CD4-positive, CD25-positive, alpha-beta regulatory T cell (primary cell): ENCODE measurements around the gene ACSS2. TPM values are rescaled to one million over a fixed set of nuclear protein-coding genes. Genes with fewer than 3 reads are reported as not detected.
A peak's percentile ranks its signal among the peaks of the same experiment; 100 is the strongest.

Experiments
- ATAC-seq, 2 donors: fragments of 150-1000 bp; cut with Tn5 transposase; one replicate each; pipeline ENCODE4 v1.10.0; 2021; ENCODE audit warnings: low read depth in 2 of 2, moderate number of reproducible peaks in 2 of 2, moderate library complexity in 1 of 2
- DNase-seq, 3 donors: peaks; one replicate each; pipeline versions ENCODE4 v3.0.0 to v3.0.0-alpha.2; 2012 to 2022; ENCODE audit warnings: mixed read lengths in 1 of 3
- H3K27ac ChIP-seq: one replicate; pipeline ENCODE4 v1.7.0; 2013; ENCODE audit warnings: mild to moderate bottlenecking, low read length; ENCODE audit not compliant: insufficient read depth, poor library complexity, severe bottlenecking
- H3K27me3 ChIP-seq: one replicate; pipeline ENCODE4 v1.7.0; 2013; ENCODE audit warnings: low read length; ENCODE audit not compliant: control insufficient read depth, insufficient read depth
- H3K36me3 ChIP-seq: one replicate; pipeline ENCODE4 v1.7.0; 2013; ENCODE audit warnings: mild to moderate bottlenecking, low read length, moderate library complexity; ENCODE audit not compliant: control insufficient read depth, insufficient read depth
- H3K4me1 ChIP-seq: 2 replicates; pipeline ENCODE4 v1.7.0; 2013; ENCODE audit warnings: mild to moderate bottlenecking, low read length; ENCODE audit not compliant: insufficient read depth, control insufficient read depth, poor library complexity, severe bottlenecking
- H3K4me3 ChIP-seq: one replicate; pipeline ENCODE4 v1.7.0; 2013; ENCODE audit warnings: low read depth, mild to moderate bottlenecking, low read length, moderate library complexity
- H3K9me3 ChIP-seq, 2 experiments: 1 replicate in 1 of 2; 2 replicates in 1 of 2; pipeline ENCODE4 v1.7.0; 2013; ENCODE audit warnings: low read length in 2 of 2, mild to moderate bottlenecking in 1 of 2, moderate library complexity in 1 of 2; ENCODE audit not compliant: control insufficient read depth in 2 of 2
- H3K27ac Mint-ChIP-seq, 3 donors: one replicate each; pipeline ENCODE4 v1.8.0; 2020 to 2022; ENCODE audit warnings: mild to moderate bottlenecking in 3 of 3, mixed read lengths in 3 of 3, moderate library complexity in 2 of 3
- H3K27me3 Mint-ChIP-seq: one replicate; pipeline ENCODE4 v1.8.0; 2022; ENCODE audit warnings: mild to moderate bottlenecking, mixed read lengths
- H3K36me3 Mint-ChIP-seq: one replicate; pipeline ENCODE4 v1.8.0; 2020; ENCODE audit warnings: mixed read lengths
- H3K4me1 Mint-ChIP-seq, 4 donors: one replicate each; pipeline ENCODE4 v1.8.0; 2020 to 2022; ENCODE audit warnings: mixed read lengths in 4 of 4, mild to moderate bottlenecking in 1 of 4
- H3K4me3 Mint-ChIP-seq, 4 donors: one replicate each; pipeline ENCODE4 v1.8.0; 2020 to 2022; ENCODE audit warnings: mild to moderate bottlenecking in 4 of 4, mixed read lengths in 4 of 4, moderate library complexity in 3 of 4
- H3K9me3 Mint-ChIP-seq, 7 donors: one replicate each; pipeline ENCODE4 v1.8.0; 2020 to 2022; ENCODE audit warnings: mixed read lengths in 7 of 7, mild to moderate bottlenecking in 3 of 7, moderate library complexity in 2 of 7
- polyA plus RNA-seq, 4 donors: library from polyadenylated mRNA; unstranded; fragments of 300-500 nt; fragmentation: Illumina TruSeq; gene quantifications; one replicate each; pipeline ENCODE4 v1.2.3, GENCODE V29; 2021
- total RNA-seq: library from RNA; stranded (reverse); gene quantifications from one replicate; pipeline ENCODE4 v1.2.3, GENCODE V29; 2022

Gene ACSS2
- total and polyA plus RNA-seq, 5 donors from 2014 or later = 8.8 to 14.1 (median 11.7) TPM

DNA sequence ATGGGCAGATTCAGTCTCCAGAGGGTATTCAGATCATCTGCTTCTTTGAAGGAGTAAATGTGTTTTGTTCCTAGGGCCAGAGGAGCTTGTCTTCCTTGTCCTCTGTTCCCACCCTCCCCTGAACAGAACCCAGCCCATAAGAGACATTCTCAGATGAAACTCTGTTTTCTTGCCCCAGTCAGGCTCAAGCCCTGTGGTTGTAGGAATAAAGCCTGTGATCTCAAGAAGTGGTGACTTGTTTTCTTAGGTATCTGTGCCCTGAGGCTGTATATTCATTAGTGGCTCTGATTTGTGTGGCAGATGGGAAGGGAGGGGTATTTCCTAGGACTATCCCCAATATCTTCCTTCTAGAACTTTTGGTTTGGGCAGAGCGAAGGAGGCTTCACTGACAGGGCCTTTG, 51.3 kb downstream of the ACSS2 start:
- Mint-ChIP-seq H3K27me3 (no peaks in the 10 kb centered on the region), H3K4me1 (peaks cover 0 to 3% (median 1%) of the 10 kb centered on the region in 4 donors), H3K4me3 (no peak overlapping the region), H3K27ac (peak overlapping the region in 1 of 3 donors; percentile 72), H3K36me3 (peaks cover 34% of the 10 kb centered on the region), H3K9me3 (peaks cover 0 to 1% (median 0%) of the 10 kb centered on the region in 7 donors)
- no peaks in the 10 kb centered on the region for H3K9me3 ChIP-seq
- H3K27ac ChIP-seq = no peak overlapping the region
- ATAC-seq (no peak), DNase-seq (no peak)
- no peak overlapping the region for H3K4me3 ChIP-seq
- no peaks in the 10 kb centered on the region for H3K27me3 ChIP-seq
- peaks cover 36% of the 10 kb centered on the region for H3K36me3 ChIP-seq
- no peaks in the 10 kb centered on the region for H3K4me1 ChIP-seq

DNA sequence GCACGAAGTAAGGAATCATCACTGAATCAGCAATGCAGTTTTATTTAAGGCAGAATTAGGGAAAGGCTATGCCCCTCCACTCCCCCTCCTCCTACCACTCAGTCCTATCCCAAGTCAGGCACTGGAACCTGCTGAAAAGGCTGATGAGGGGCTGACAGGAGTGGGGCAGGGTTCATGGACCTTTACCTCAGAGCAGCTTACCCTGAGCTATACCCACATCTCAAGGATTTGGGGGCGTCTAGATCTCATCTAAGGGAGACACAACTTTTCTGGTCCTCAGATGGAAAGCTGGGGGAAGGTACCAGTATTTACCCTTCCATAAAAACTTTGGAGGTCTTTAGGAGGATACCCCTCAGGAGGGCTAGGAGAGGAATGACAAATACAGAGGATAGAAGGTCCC, 52.0 kb downstream of the ACSS2 start:
- no peak for DNase-seq
- no peak for ATAC-seq
- Mint-ChIP-seq H3K27me3 (no peaks in the 10 kb centered on the region), H3K27ac (peak overlapping the region in 1 of 3 donors; percentile 72), H3K4me3 (no peak overlapping the region), H3K36me3 (peaks cover 41% of the 10 kb centered on the region), H3K9me3 (peaks cover 0 to 1% (median 0%) of the 10 kb centered on the region in 7 donors), H3K4me1 (peaks cover 0 to 3% (median 1%) of the 10 kb centered on the region in 4 donors)
- peaks cover 36% of the 10 kb centered on the region for H3K36me3 ChIP-seq
- H3K4me1 ChIP-seq = no peaks in the 10 kb centered on the region
- H3K27ac ChIP-seq = no peak overlapping the region
- H3K27me3 ChIP-seq = no peaks in the 10 kb centered on the region
- H3K9me3 ChIP-seq = no peaks in the 10 kb centered on the region
- no peak overlapping the region for H3K4me3 ChIP-seq

DNA sequence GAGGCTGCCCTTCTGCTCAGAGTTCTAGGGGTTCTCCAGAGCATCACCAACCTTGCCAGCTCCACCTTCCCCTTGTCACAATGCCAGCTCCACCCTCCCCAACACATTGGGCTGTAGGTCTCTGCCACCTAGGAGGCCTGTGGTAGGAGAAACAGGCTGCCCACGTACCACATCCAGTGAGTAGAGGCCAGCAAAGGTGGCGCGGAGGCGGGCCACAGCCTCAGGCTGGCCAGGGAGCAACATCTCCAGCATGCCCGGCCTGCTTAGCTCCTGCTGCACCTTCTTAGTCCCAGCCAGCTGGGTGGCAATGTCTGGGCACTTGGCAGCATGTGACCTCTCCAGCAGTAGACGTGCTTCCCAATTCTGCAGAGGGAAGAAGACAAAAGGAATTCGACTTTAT, 55.4 kb downstream of the ACSS2 start:
- Histone ChIP-seq H3K27me3 (no peaks in the 10 kb centered on the region), H3K4me1 (no peaks in the 10 kb centered on the region), H3K36me3 (peaks cover 41% of the 10 kb centered on the region), H3K27ac (no peak overlapping the region), H3K4me3 (no peak overlapping the region), H3K9me3 (no peaks in the 10 kb centered on the region)
- Mint-ChIP-seq H3K27ac (no peak overlapping the region), H3K4me3 (no peak overlapping the region), H3K27me3 (no peaks in the 10 kb centered on the region), H3K4me1 (peaks cover 0 to 2% (median 0%) of the 10 kb centered on the region in 4 donors), H3K9me3 (peaks cover 0 to 1% (median 0%) of the 10 kb centered on the region in 7 donors), H3K36me3 (peaks cover 51% of the 10 kb centered on the region)
- ATAC-seq (no peak), DNase-seq (no peak)

DNA sequence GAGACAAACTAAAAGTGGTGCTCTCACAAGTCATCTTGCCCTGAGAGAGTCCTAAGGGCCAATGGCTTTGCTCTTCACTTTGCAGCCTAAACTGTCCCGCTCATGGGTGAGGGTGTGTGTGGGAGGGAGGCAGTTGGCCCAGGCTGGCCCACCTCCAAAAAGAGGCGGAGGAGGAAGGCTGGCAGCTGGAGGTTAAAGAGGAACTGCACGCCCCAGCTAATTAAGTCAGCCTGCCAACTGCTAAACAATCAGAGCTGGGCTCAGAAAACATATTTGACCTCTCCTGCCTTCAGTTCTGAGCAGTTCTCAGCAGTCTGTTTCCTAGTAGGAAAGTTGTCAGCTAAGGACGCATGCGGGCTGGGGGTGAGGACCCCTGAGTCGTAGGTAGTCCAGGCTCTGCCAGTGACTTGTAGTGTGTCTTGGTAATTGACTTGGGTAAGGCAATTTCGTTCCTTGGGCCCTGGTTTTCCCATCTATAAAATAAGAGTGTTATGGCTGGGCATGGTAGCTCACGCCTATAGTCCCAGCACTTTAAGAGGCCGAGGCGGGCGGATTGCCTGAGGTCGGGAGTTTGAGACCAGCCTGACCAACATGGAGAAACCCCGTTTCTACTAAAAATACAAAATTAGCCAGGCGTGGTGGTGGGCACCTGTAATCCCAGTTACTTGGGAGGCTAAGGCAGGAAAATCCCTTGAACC, 62.2 kb downstream of the ACSS2 start:
- no peak overlapping the region for H3K27ac ChIP-seq
- H3K27me3 ChIP-seq = no peaks in the 10 kb centered on the region
- peaks cover 57% of the 10 kb centered on the region for H3K36me3 Mint-ChIP-seq
- no peaks in the 10 kb centered on the region for H3K27me3 Mint-ChIP-seq
- DNase-seq (no peak), ATAC-seq (no peak)
- H3K27ac Mint-ChIP-seq = peak overlapping the region in 1 of 3 donors; percentile 53
- no peaks in the 10 kb centered on the region for H3K4me1 ChIP-seq
- no peaks in the 10 kb centered on the region for H3K4me1 Mint-ChIP-seq
- H3K9me3 ChIP-seq = no peaks in the 10 kb centered on the region
- H3K4me3 Mint-ChIP-seq = no peak overlapping the region
- no peaks in the 10 kb centered on the region for H3K9me3 Mint-ChIP-seq
- no peak overlapping the region for H3K4me3 ChIP-seq
- H3K36me3 ChIP-seq = peaks cover 45% of the 10 kb centered on the region

DNA sequence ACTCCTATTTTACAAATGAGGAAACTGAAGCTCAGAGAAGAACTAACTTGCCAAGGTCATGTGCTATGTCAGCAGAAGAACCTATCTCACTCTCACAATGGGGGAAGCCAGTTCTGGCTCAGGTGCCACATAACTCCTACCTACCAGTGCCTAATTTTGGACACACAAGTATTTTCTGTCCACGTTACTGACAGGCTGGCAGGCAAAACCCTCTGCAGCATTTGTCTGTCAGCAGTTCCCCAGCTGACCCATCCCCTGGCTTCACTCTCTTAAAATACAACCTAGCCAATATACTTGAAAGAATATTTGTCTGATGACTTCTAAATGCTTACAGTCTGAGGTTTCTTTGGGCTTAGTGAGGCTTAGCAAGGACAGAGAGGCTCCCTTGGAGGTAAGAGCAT, 63.7 kb downstream of the ACSS2 start:
- Histone ChIP-seq H3K36me3 (peaks cover 51% of the 10 kb centered on the region), H3K4me3 (no peak overlapping the region), H3K27me3 (no peaks in the 10 kb centered on the region), H3K4me1 (no peaks in the 10 kb centered on the region), H3K27ac (no peak overlapping the region), H3K9me3 (no peaks in the 10 kb centered on the region)
- ATAC-seq (no peak), DNase-seq (no peak)
- Mint-ChIP-seq H3K4me3 (no peak overlapping the region), H3K27me3 (no peaks in the 10 kb centered on the region), H3K27ac (no peak overlapping the region), H3K4me1 (no peaks in the 10 kb centered on the region), H3K36me3 (peaks cover 58% of the 10 kb centered on the region), H3K9me3 (no peaks in the 10 kb centered on the region)

DNA sequence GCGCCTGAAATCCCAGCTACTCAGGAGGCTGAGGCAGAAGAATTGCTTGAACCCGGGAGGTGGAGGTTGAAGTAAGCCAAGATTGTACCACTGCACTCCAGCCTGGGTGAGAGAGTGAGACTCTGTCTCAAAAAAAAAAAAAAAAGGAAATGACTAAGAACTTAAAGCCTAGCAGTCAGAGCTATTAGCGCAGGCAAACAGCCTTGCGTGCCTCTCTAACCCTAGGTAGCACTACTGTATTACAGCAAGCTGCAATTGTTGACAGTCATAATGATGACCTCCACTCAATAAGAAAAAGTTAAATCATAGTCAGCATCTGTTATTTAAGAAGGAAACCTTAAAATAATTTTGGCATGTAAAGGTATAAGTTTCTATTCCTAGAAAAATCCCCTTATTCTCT, 64.8 kb downstream of the ACSS2 start:
- H3K36me3 ChIP-seq = peaks cover 57% of the 10 kb centered on the region
- peaks cover 56% of the 10 kb centered on the region for H3K36me3 Mint-ChIP-seq

DNA sequence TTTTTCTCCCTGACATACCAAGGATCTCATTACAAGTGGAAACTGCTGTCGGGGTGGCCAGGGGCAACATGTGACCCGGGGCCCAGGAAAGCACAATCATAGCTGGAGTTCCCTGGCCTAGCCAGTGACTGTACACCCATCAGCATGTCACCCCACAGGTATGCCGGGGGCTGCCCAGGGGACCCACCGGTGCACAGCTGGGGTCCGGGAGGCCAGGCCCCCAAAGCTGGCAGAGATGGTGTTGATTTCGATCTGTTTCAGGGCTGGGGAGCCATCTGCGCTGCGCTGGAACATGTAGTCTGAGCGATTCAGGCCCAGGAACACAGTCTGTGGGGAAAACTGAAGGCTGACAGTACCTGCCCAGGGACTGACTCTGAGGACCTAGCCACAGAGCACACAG, 65.9 kb downstream of the ACSS2 start:
- Mint-ChIP-seq H3K36me3 (peaks cover 47% of the 10 kb centered on the region), H3K27me3 (no peaks in the 10 kb centered on the region), H3K9me3 (no peaks in the 10 kb centered on the region), H3K4me3 (no peak overlapping the region), H3K27ac (peak overlapping the region in 1 of 3 donors; percentile 35), H3K4me1 (peaks cover 0 to 5% (median 0%) of the 10 kb centered on the region in 4 donors)
- no peak for ATAC-seq
- H3K9me3 ChIP-seq = no peaks in the 10 kb centered on the region
- H3K4me1 ChIP-seq = no peaks in the 10 kb centered on the region
- H3K4me3 ChIP-seq = no peak overlapping the region
- H3K27me3 ChIP-seq = no peaks in the 10 kb centered on the region
- H3K36me3 ChIP-seq = peaks cover 53% of the 10 kb centered on the region
- H3K27ac ChIP-seq = no peak overlapping the region
- DNase-seq = no peak

More for the DNA sequence above, 64.8 kb downstream of the ACSS2 start:
- H3K4me3 Mint-ChIP-seq = no peak overlapping the region
- no peaks in the 10 kb centered on the region for H3K9me3 Mint-ChIP-seq
- no peaks in the 10 kb centered on the region for H3K9me3 ChIP-seq
- no peaks in the 10 kb centered on the region for H3K27me3 ChIP-seq
- H3K27me3 Mint-ChIP-seq = no peaks in the 10 kb centered on the region
- DNase-seq (no peak), ATAC-seq (no peak)
- H3K4me3 ChIP-seq = no peak overlapping the region
- H3K27ac Mint-ChIP-seq = peak overlapping the region in 2 of 3 donors; percentile 15 to 52
- no peak overlapping the region for H3K27ac ChIP-seq
- H3K4me1 Mint-ChIP-seq = peaks cover 0 to 3% (median 0%) of the 10 kb centered on the region in 4 donors
- no peaks in the 10 kb centered on the region for H3K4me1 ChIP-seq
